Urothelium cell line (cell line): ENCODE results near the gene PACS1.
A peak's percentile ranks its signal among the peaks of the same experiment; 100 is the strongest.
"Not testable (repeated sequence)": the region's sequence is repeated elsewhere in the genome, so short reads cannot be mapped to it uniquely, and the experiment has no call there.

Experiments used
- DNase-seq: peaks from one replicate; pipeline ENCODE4 v3.0.0; 2011; ENCODE audit warnings: low spot score, mixed read lengths
- FAIRE-seq: peaks from 2 replicates; lab custom pipeline; 2011; peaks lifted over from hg19 to GRCh38; lab: Jason Lieb, UNC

Gene PACS1

GRCh38 chr11:66072518-66072917, 2.4 kb downstream of the PACS1 start:
- DNase-seq (no peak), FAIRE-seq (no peak)

GRCh38 chr11:66073669-66074068, 3.6 kb downstream of the PACS1 start:
- DNase-seq (no peak), FAIRE-seq (no peak)

GRCh38 chr11:66075273-66075672, 5.2 kb downstream of the PACS1 start:
- no peak for DNase-seq
- no peak for FAIRE-seq

- DNase-seq (no peak), FAIRE-seq (no peak)
Measured at GRCh38 chr11:66076561-66076960, 6.5 kb downstream of the PACS1 start.

GRCh38 chr11:66077927-66078326, 7.9 kb downstream of the PACS1 start:
- FAIRE-seq (no peak), DNase-seq (no peak)

- FAIRE-seq, DNase-seq: not testable (repeated sequence)
Measured at GRCh38 chr11:66078949-66079348, 8.9 kb downstream of the PACS1 start.

GRCh38 chr11:66080055-66080817, 10.2 kb downstream of the PACS1 start:
- FAIRE-seq: no peak
- DNase-seq: peak; percentile 79

- DNase-seq (peak; percentile 40), FAIRE-seq (no peak)
Measured at GRCh38 chr11:66081505-66081904, 11.4 kb downstream of the PACS1 start.

- FAIRE-seq (no peak), DNase-seq (no peak)
Measured at GRCh38 chr11:66082946-66083698, 13.1 kb downstream of the PACS1 start.

- FAIRE-seq (no peak), DNase-seq (no peak)
Measured at GRCh38 chr11:66083767-66084166, 13.7 kb downstream of the PACS1 start.

- FAIRE-seq (no peak), DNase-seq (no peak)
Measured at GRCh38 chr11:66084821-66085475, 14.9 kb downstream of the PACS1 start.

- peak; percentile 5 for FAIRE-seq
- no peak for DNase-seq
Measured at GRCh38 chr11:66087148-66087908, 17.3 kb downstream of the PACS1 start.

GRCh38 chr11:66089067-66089466, 19.0 kb downstream of the PACS1 start:
- DNase-seq: no peak
- FAIRE-seq: no peak

GRCh38 chr11:66090288-66090687, 20.2 kb downstream of the PACS1 start:
- DNase-seq (no peak), FAIRE-seq (no peak)

- not testable (repeated sequence) for DNase-seq, FAIRE-seq
Measured at GRCh38 chr11:66092125-66092524, 22.1 kb downstream of the PACS1 start.

GRCh38 chr11:66099746-66100145, 29.7 kb downstream of the PACS1 start:
- DNase-seq, FAIRE-seq: not testable (repeated sequence)

- FAIRE-seq (no peak), DNase-seq (no peak)
Measured at GRCh38 chr11:66100272-66101065, 30.4 kb downstream of the PACS1 start.

- FAIRE-seq (no peak), DNase-seq (no peak)
Measured at GRCh38 chr11:66101066-66101464, 31.0 kb downstream of the PACS1 start.

- no peak for FAIRE-seq
- DNase-seq: no peak
Measured at GRCh38 chr11:66104057-66104638, 34.1 kb downstream of the PACS1 start.
